ENCODE data around the gene CHADL. TPM values are rescaled to one million over a fixed set of nuclear protein-coding genes. Genes with fewer than 3 reads are reported as not detected.

Gene CHADL
- polyA plus RNA-seq, 1 donor (not counting 4 experiments of a cell fraction or from before 2014, with no cell fraction given), result 0.16 TPM

- Histone ChIP-seq H3K36me3 (ENCODE audit: control insufficient read depth in 2 of 2, extremely low read depth in 1 of 2, insufficient read depth in 2 of 2, low read length in 2 of 2) (peaks cover 60 to 68% of the 10 kb centered on the region in 2 experiments), H2AFZ (ENCODE audit: control insufficient read depth, low read length) (no peak overlapping the region), H3K4me1 (ENCODE audit: control insufficient read depth, extremely low read depth, insufficient read depth, low read length) (no peaks in the 10 kb centered on the region), H3K4me2 (ENCODE audit: control insufficient read depth, extremely low read depth, insufficient read depth, low read depth, low read length) (no peak overlapping the region), H3K9me3 (ENCODE audit: control insufficient read depth, low read depth, low read length) (no peaks in the 10 kb centered on the region), H3K4me3 (ENCODE audit: control insufficient read depth in 2 of 3, extremely low read depth in 1 of 3, insufficient read depth in 2 of 3, low read depth in 1 of 3, low read length in 3 of 3) (no peak overlapping the region), H3K79me2 (ENCODE audit: control insufficient read depth, insufficient read depth, low read length) (peaks cover 6% of the 10 kb centered on the region), H4K20me1 (ENCODE audit: control insufficient read depth, extremely low read depth, insufficient read depth, low read length) (peaks cover 8% of the 10 kb centered on the region), H3K27ac (ENCODE audit: control insufficient read depth, insufficient read depth, low read length) (no peak overlapping the region), H3K9ac (ENCODE audit: control insufficient read depth, extremely low read depth, insufficient read depth, low read length) (no peak overlapping the region), H3K9me1 (ENCODE audit: control insufficient read depth, extremely low read depth, insufficient read depth, low read length) (no peaks in the 10 kb centered on the region), H3K27me3 (ENCODE audit: control insufficient read depth, extremely low read depth, insufficient read depth, low read length) (no peaks in the 10 kb centered on the region)
- DNase-seq (ENCODE audit: low read depth, low spot score), result no peak
- dilution Hi-C loops (cut with MboI; ENCODE audit: extremely low pct_ligation_motif_present, low sequenced_read_pairs), result no loop called here
- TF ChIP-seq CTCF (optimal IDR thresholded peaks at IDR 0.05 in 1 of 3, IDR thresholded peaks at IDR 0.05 in 1 of 3, conservative IDR thresholded peaks at IDR 0.05 in 1 of 3; ENCODE audit: extremely low read depth in 1 of 3, insufficient read depth in 2 of 3, low read length in 3 of 3) (no peak), EZH2 (IDR thresholded peaks at IDR 0.05; ENCODE audit: low read length) (no peak)
- FAIRE-seq, result no peak
Measured at GRCh38 chr22:41250127-41250526, 9.4 kb upstream of the CHADL start.

- no peaks in the 10 kb centered on the region for H3K9me1 ChIP-seq (ENCODE audit: control insufficient read depth, extremely low read depth, insufficient read depth, low read length)
- H3K27ac ChIP-seq (ENCODE audit: control insufficient read depth, insufficient read depth, low read length), result no peak overlapping the region
- H3K4me2 ChIP-seq (ENCODE audit: control insufficient read depth, extremely low read depth, insufficient read depth, low read depth, low read length), result no peak overlapping the region
- no peak overlapping the region for H3K9ac ChIP-seq (ENCODE audit: control insufficient read depth, extremely low read depth, insufficient read depth, low read length)
- peaks cover under 1% of the 10 kb centered on the region for H3K4me1 ChIP-seq (ENCODE audit: control insufficient read depth, extremely low read depth, insufficient read depth, low read length)
- no peak overlapping the region for H2AFZ ChIP-seq (ENCODE audit: control insufficient read depth, low read length)
- H3K4me3 ChIP-seq (ENCODE audit: control insufficient read depth in 2 of 3, extremely low read depth in 1 of 3, insufficient read depth in 2 of 3, low read depth in 1 of 3, low read length in 3 of 3), result no peak overlapping the region
- dilution Hi-C loops (cut with MboI; ENCODE audit: extremely low pct_ligation_motif_present, low sequenced_read_pairs), result no loop called here
- TF ChIP-seq EZH2 (IDR thresholded peaks at IDR 0.05; ENCODE audit: low read length), result no peak
- TF ChIP-seq CTCF (optimal IDR thresholded peaks at IDR 0.05 in 1 of 3, IDR thresholded peaks at IDR 0.05 in 1 of 3, conservative IDR thresholded peaks at IDR 0.05 in 1 of 3; ENCODE audit: extremely low read depth in 1 of 3, insufficient read depth in 2 of 3, low read length in 3 of 3), result no peak
- DNase-seq (ENCODE audit: low read depth, low spot score), result no peak
- FAIRE-seq, result no peak
- H3K36me3 ChIP-seq (ENCODE audit: control insufficient read depth in 2 of 2, extremely low read depth in 1 of 2, insufficient read depth in 2 of 2, low read length in 2 of 2), result peaks cover 57 to 68% of the 10 kb centered on the region in 2 experiments
- no peaks in the 10 kb centered on the region for H3K27me3 ChIP-seq (ENCODE audit: control insufficient read depth, extremely low read depth, insufficient read depth, low read length)
- peaks cover 3% of the 10 kb centered on the region for H3K79me2 ChIP-seq (ENCODE audit: control insufficient read depth, insufficient read depth, low read length)
- no peaks in the 10 kb centered on the region for H3K9me3 ChIP-seq (ENCODE audit: control insufficient read depth, low read depth, low read length)
- peaks cover 8% of the 10 kb centered on the region for H4K20me1 ChIP-seq (ENCODE audit: control insufficient read depth, extremely low read depth, insufficient read depth, low read length)
Measured at GRCh38 chr22:41249442-41249841, 8.7 kb upstream of the CHADL start.
